ENCODE data around the gene PRKCB.

Gene PRKCB

DNA sequence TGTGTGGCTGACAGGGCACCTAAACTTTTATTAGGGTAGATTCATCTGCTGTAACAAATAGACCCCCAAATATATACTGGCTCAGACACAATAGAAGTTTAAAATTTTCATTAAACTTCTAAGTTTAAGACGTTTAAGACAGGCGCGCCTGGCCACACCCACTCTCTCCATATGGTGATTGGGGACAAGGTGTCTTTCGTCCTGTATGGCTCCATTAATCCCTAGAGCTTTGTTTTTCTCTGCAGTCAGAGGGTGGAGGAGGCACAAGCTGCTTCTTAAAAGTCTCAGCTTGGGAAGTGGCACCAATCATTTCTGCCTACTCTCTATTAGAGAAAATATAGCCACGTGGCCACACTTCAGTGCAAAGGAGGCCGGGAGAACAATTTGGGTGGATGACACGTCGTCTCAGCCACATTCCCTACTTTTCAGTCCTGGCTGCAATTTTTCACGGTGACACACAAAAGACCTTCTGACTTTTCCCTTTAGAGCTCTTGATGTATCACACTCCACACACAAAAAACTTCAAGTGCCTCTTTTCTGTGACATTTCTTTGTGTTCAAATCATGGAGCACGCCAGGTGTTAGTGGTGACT is 294.8 kb downstream of the PRKCB start:
- no peak for DNase-seq (ENCODE audit: low read depth)
- H3K4me3 ChIP-seq (ENCODE audit: low read depth, low read length): no peak overlapping the region

DNA sequence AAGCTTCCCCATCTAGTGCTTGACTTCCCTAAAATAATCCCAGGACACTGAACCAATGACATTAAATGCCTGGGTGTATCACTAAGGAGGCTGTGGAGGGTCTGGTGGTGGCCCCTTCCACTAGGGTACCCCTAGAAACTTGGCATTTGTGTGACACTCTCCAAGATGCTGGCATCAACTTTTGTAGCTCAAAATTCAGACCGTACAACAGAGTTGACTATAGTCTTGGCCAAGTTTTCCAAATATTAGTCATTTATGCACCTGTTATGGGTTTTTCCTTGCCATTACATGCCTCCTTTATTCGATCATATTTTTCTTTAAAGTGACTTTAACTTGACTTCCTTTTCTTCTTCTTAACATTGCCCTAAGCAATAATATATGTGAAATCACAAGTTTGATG is 295.5 kb downstream of the PRKCB start:
- no peak overlapping the region for H3K4me3 ChIP-seq (ENCODE audit: low read depth, low read length)
- no peak for DNase-seq (ENCODE audit: low read depth)
- TF ChIP-seq, protein P1, sequence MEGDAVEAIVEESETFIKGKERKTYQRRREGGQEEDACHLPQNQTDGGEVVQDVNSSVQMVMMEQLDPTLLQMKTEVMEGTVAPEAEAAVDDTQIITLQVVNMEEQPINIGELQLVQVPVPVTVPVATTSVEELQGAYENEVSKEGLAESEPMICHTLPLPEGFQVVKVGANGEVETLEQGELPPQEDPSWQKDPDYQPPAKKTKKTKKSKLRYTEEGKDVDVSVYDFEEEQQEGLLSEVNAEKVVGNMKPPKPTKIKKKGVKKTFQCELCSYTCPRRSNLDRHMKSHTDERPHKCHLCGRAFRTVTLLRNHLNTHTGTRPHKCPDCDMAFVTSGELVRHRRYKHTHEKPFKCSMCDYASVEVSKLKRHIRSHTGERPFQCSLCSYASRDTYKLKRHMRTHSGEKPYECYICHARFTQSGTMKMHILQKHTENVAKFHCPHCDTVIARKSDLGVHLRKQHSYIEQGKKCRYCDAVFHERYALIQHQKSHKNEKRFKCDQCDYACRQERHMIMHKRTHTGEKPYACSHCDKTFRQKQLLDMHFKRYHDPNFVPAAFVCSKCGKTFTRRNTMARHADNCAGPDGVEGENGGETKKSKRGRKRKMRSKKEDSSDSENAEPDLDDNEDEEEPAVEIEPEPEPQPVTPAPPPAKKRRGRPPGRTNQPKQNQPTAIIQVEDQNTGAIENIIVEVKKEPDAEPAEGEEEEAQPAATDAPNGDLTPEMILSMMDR (IDR thresholded peaks at IDR 0.05; ENCODE audit: control insufficient read depth, extremely low read depth, insufficient read depth): no peak

More for the DNA sequence above, 294.8 kb downstream of the PRKCB start:
- TF ChIP-seq, protein P1 (IDR thresholded peaks at IDR 0.05; ENCODE audit: control insufficient read depth, extremely low read depth, insufficient read depth): no peak

DNA sequence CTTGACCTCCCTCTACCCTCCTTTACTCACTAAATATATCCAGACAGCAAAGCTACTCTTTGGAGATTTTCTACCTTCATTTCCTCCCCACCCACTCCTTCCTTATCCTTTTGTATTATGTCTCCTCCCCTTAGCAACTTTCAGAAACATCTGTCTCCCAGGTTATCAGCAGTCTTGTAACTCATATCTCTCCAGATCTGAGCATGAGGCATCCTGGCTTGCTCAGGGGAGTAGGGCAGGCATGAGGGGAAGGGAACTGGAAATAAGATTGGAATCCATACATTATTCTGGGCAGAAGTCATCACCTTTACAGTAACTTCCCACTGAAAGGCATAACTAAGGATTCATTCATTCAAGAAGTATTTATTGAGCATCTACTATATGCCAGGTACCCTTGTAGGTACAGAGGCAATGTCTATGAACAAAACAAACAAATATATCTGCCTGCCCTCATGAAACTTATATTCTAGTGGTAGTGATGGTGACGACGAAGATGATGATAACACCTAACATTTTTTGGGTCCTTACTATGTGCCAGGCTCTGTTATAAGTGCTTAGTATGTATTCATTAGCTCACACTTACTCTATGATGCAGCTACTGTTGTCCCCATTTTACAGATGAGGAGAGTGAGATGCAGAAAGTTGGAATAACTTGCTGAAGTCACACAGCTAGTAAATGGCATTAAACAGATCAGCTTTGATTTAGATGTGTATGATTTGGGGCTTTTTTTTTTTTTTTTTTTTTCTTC is 296.4 kb downstream of the PRKCB start:
- no peak overlapping the region for H3K4me3 ChIP-seq (ENCODE audit: low read depth, low read length)
- TF ChIP-seq, protein P1 (IDR thresholded peaks at IDR 0.05; ENCODE audit: control insufficient read depth, extremely low read depth, insufficient read depth): no peak
- no peak for DNase-seq (ENCODE audit: low read depth)

DNA sequence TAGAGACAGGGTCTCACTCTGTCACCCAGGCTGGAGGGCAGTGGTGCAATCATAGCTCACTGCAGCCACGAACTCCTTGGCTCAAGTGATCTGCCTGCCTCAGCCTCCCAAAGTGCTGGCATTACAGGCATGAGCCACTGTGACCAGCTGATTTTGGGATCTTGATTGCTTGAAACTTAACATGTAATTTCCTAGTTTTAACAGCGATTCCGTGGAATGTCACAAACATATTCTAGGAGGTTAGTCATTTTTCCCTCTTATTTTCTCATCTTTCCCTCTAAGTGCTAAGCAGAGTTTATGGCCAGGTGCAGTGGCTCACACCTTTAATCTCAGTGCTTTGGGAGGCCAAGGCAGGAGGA is 297.0 kb downstream of the PRKCB start:
- no peak overlapping the region for H3K4me3 ChIP-seq (ENCODE audit: low read depth, low read length)
- TF ChIP-seq, protein P1 (IDR thresholded peaks at IDR 0.05; ENCODE audit: control insufficient read depth, extremely low read depth, insufficient read depth): no peak
- DNase-seq (ENCODE audit: low read depth): no peak

DNA sequence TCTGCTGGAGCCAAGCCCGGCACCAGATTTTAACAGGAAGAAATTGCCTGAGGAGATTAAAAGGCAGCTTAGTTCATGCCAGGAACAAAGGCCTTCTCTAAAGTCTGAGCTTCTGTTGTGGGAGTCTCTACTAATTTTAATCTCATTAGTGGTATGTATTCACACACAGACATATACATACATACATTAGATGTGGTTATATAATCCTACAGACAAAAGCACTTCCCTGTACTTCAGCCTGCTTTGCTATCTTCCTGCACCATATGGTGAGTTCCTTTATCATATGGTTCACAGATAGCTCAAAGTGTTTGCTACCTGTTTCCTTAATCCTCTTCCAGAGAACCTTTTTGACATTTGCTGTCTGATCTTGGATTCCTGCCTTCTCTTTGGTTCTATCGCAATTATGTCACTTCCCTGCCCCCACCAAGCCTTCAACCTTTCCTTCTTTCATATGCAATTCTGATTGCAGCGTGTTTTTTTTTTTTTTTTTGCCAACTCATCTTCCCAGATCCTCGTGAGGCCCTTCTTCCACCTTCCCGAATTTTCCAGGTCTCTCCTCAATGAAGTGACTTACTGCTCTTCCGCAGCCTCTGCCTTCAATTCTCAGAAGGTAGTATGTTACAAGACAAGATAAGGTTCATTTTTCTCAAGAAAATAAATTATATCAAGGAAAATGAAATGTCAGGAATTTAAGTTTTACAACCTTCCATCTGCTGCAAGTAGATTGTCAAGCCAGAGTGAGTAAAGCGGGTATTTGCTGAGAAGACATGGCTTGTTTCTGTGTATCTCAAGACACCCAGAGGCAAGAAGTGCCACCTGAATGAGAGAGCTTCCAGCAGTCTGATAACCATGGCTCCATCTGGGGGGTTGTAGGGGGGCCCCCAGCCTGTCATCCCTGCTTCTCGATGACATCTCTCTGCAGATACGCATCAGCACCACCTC is 300.1 kb downstream of the PRKCB start:
- H3K4me3 ChIP-seq (ENCODE audit: low read depth, low read length): no peak overlapping the region

DNA sequence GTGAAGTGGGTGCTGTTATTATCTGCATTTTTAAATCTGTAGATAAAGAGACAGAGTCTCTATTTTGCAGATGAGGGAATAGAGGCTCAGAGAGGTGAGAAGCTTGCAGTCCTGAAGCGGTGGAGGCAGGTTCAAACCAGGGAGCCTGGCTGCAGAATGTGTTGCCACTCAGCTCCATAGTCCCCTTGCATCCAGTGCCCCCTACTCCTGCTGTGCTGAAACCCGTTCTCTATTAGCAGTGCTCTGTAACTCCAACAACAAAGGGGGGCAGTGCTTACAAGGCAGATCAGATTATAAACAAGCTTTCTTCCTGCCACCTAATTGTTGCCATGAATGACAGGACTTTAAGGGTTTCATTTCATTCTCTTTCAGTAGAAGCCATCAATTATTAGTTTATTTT is 302.2 kb downstream of the PRKCB start:
- H3K4me3 ChIP-seq (ENCODE audit: low read depth, low read length): no peak overlapping the region
- DNase-seq (ENCODE audit: low read depth): no peak
- TF ChIP-seq, protein P1 (IDR thresholded peaks at IDR 0.05; ENCODE audit: control insufficient read depth, extremely low read depth, insufficient read depth): no peak

More for the DNA sequence above, 300.1 kb downstream of the PRKCB start:
- DNase-seq (ENCODE audit: low read depth): no peak
- TF ChIP-seq, protein P1 (IDR thresholded peaks at IDR 0.05; ENCODE audit: control insufficient read depth, extremely low read depth, insufficient read depth): no peak

All from LNCaP clone FGC (cell line).